BE2C (cell line): ENCODE measurements around the gene TEX11.

Experiments used
- DNase-seq: peaks from one replicate; pipeline ENCODE4 v3.0.0-alpha.2; 2020
- H3K27me3 ChIP-seq: fragments of 250-450 bp; sonication (Bioruptor Pico); 2 replicates; pipeline ENCODE4 v1.5.1; 2020; ENCODE audit warnings: mild to moderate bottlenecking
- H3K36me3 ChIP-seq: fragments of 250-450 bp; sonication (Bioruptor Pico); 2 replicates; pipeline ENCODE4 v1.5.1; 2020; ENCODE audit warnings: mild to moderate bottlenecking
- H3K4me1 ChIP-seq: fragments of 250-450 bp; sonication (Bioruptor Pico); 2 replicates; pipeline ENCODE4 v1.5.1; 2020
- H3K4me3 ChIP-seq: 2 replicates; pipeline ENCODE4 v1.5.1; 2011; ENCODE audit warnings: low read depth, low read length
- H3K9me3 ChIP-seq: fragments of 250-450 bp; sonication (Bioruptor Pico); 2 replicates; pipeline ENCODE4 v1.5.1; 2020
- CTCF ChIP-seq: IDR thresholded peaks from 2 replicates; pipeline ENCODE4 v1.5.1; 2012; ENCODE audit warnings: mild to moderate bottlenecking, low read depth, low read length

Gene TEX11

GRCh38 chrX:70508296-70508911 lies 400.1 kb downstream of the TEX11 start:
- TF ChIP-seq CTCF, result no peak
- Histone ChIP-seq H3K4me1 (no peaks in the 10 kb centered on the region), H3K36me3 (no peaks in the 10 kb centered on the region), H3K4me3 (no peak overlapping the region), H3K27me3 (no peaks in the 10 kb centered on the region), H3K9me3 (no peaks in the 10 kb centered on the region)
- no peak for DNase-seq

- Histone ChIP-seq H3K27me3 (no peaks in the 10 kb centered on the region), H3K9me3 (no peaks in the 10 kb centered on the region), H3K4me3 (no peak overlapping the region), H3K36me3 (no peaks in the 10 kb centered on the region), H3K4me1 (no peaks in the 10 kb centered on the region)
- no peak for TF ChIP-seq CTCF
- DNase-seq, result no peak
Observed at GRCh38 chrX:70505451-70505841, 403.1 kb downstream of the TEX11 start.

GRCh38 chrX:70504772-70505450 lies 403.6 kb downstream of the TEX11 start:
- Histone ChIP-seq H3K4me3 (no peak overlapping the region), H3K27me3 (no peaks in the 10 kb centered on the region), H3K9me3 (no peaks in the 10 kb centered on the region), H3K4me1 (no peaks in the 10 kb centered on the region), H3K36me3 (no peaks in the 10 kb centered on the region)
- no peak for TF ChIP-seq CTCF
- no peak for DNase-seq

- Histone ChIP-seq H3K4me1 (no peaks in the 10 kb centered on the region), H3K27me3 (no peaks in the 10 kb centered on the region), H3K36me3 (no peaks in the 10 kb centered on the region), H3K9me3 (no peaks in the 10 kb centered on the region), H3K4me3 (no peak overlapping the region)
- no peak for TF ChIP-seq CTCF
- DNase-seq, result no peak
Observed at GRCh38 chrX:70500826-70501225, 407.7 kb downstream of the TEX11 start.

GRCh38 chrX:70498129-70498528 lies 410.4 kb downstream of the TEX11 start:
- Histone ChIP-seq H3K9me3 (no peaks in the 10 kb centered on the region), H3K4me3 (no peak overlapping the region), H3K36me3 (no peaks in the 10 kb centered on the region), H3K27me3 (no peaks in the 10 kb centered on the region), H3K4me1 (no peaks in the 10 kb centered on the region)
- no peak for TF ChIP-seq CTCF
- DNase-seq, result no peak

- Histone ChIP-seq H3K9me3 (no peaks in the 10 kb centered on the region), H3K36me3 (no peaks in the 10 kb centered on the region), H3K4me1 (no peaks in the 10 kb centered on the region), H3K4me3 (no peak overlapping the region), H3K27me3 (no peaks in the 10 kb centered on the region)
- no peak for TF ChIP-seq CTCF
- no peak for DNase-seq
Observed at GRCh38 chrX:70497026-70497425, 411.5 kb downstream of the TEX11 start.
